Astrocyte of the cerebellum (primary cell): ENCODE data around the gene MRGPRX2.

ENCODE experiments used
- DNase-seq: peaks from one replicate; pipeline ENCODE4 v3.0.0-alpha.2; 2011; ENCODE audit warnings: low read depth
- H3K4me3 ChIP-seq: 2 replicates; pipeline ENCODE4 v1.5.1; 2011; ENCODE audit warnings: mild to moderate bottlenecking, low read depth, low read length, moderate library complexity
- CTCF ChIP-seq: IDR thresholded peaks from 2 replicates; pipeline ENCODE4 v1.5.1; 2012; ENCODE audit warnings: low read length, low read depth, moderate library complexity, mild to moderate bottlenecking; ENCODE audit errors: missing control alignments
- in situ Hi-C: cut with HindIII; loops from 2 replicates; pipeline ENCODE4 v1.10.0; 2017; ENCODE audit warnings: low sequenced_read_pairs

The MRGPRX2 gene

GRCh38 chr11:19100885-19101284 is 40.4 kb upstream of the MRGPRX2 start:
- no peak overlapping the region for H3K4me3 ChIP-seq
- TF ChIP-seq CTCF: no peak
- in situ Hi-C loops: no loop called here
- no peak for DNase-seq

- no peak for TF ChIP-seq CTCF
- DNase-seq: no peak
- no peak overlapping the region for H3K4me3 ChIP-seq
- in situ Hi-C loops: no loop called here
Measured at GRCh38 chr11:19099093-19099492, 38.6 kb upstream of the MRGPRX2 start.

GRCh38 chr11:19094859-19095258 is 34.3 kb upstream of the MRGPRX2 start:
- in situ Hi-C loops: no loop called here
- DNase-seq: no peak

GRCh38 chr11:19093976-19094375 is 33.5 kb upstream of the MRGPRX2 start:
- peak; percentile 80 for DNase-seq
- in situ Hi-C loops: no loop called here

More at GRCh38 chr11:19094859-19095258, 34.3 kb upstream of the MRGPRX2 start:
- H3K4me3 ChIP-seq: no peak overlapping the region
- no peak for TF ChIP-seq CTCF

GRCh38 chr11:19092850-19093249 is 32.3 kb upstream of the MRGPRX2 start:
- H3K4me3 ChIP-seq: no peak overlapping the region
- in situ Hi-C loops: no loop called here
- DNase-seq: no peak
- no peak for TF ChIP-seq CTCF

More at GRCh38 chr11:19093976-19094375, 33.5 kb upstream of the MRGPRX2 start:
- no peak overlapping the region for H3K4me3 ChIP-seq
- TF ChIP-seq CTCF: no peak

- in situ Hi-C loops: no loop called here
Measured at GRCh38 chr11:19092342-19092741, 31.8 kb upstream of the MRGPRX2 start.

More at GRCh38 chr11:19092342-19092741, 31.8 kb upstream of the MRGPRX2 start:
- no peak for DNase-seq
- TF ChIP-seq CTCF: no peak
- no peak overlapping the region for H3K4me3 ChIP-seq
